Fibroblast of lung (primary cell): ENCODE data around the gene ASTN1. TPM values are rescaled to one million over a fixed set of nuclear protein-coding genes. Genes with fewer than 3 reads are reported as not detected.
A peak's percentile ranks its signal among the peaks of the same experiment; 100 is the strongest.

ENCODE experiments used
- DNase-seq, 2 donors: peaks; one replicate each; pipeline versions ENCODE4 v3.0.0 to v3.0.0-alpha.2; 2010; ENCODE audit warnings: low read depth in 2 of 2
- H2AFZ ChIP-seq: 2 replicates; pipeline ENCODE4 v1.5.1; 2012; ENCODE audit warnings: low read length, control low read depth, inconsistent platforms
- H3K27ac ChIP-seq: 2 replicates; pipeline ENCODE4 v1.5.1; 2011; ENCODE audit warnings: low read length, control low read depth; ENCODE audit not compliant: insufficient read depth
- H3K27me3 ChIP-seq: 2 replicates; pipeline ENCODE4 v1.5.1; 2011; ENCODE audit warnings: mild to moderate bottlenecking, low read length; ENCODE audit not compliant: control insufficient read depth, insufficient read depth
- H3K36me3 ChIP-seq: 2 replicates; pipeline ENCODE4 v1.5.1; 2011; ENCODE audit warnings: low read length; ENCODE audit not compliant: control insufficient read depth, insufficient read depth
- H3K4me1 ChIP-seq: 2 replicates; pipeline ENCODE4 v1.5.1; 2011; ENCODE audit warnings: low read length; ENCODE audit not compliant: control insufficient read depth, insufficient read depth; ENCODE audit errors: extremely low read depth
- H3K4me2 ChIP-seq: 2 replicates; pipeline ENCODE4 v1.5.1; 2011; ENCODE audit warnings: low read length, control low read depth; ENCODE audit not compliant: insufficient read depth; ENCODE audit errors: extremely low read depth
- H3K4me3 ChIP-seq, 4 experiments: fragments of 200-600 bp in 1 of 4; sonication (generic) in 1 of 4; replicated peaks in 1 of 4; 2 replicates each; pipeline ENCODE4 v1.5.1; 2011 to 2016; ENCODE audit warnings: low read length in 4 of 4, low read depth in 3 of 4, mild to moderate bottlenecking in 3 of 4, control low read depth in 2 of 4, inconsistent platforms in 1 of 4, mixed read lengths in 1 of 4; ENCODE audit not compliant: insufficient read depth in 1 of 4; ENCODE audit errors: control extremely low read depth in 1 of 4
- H3K79me2 ChIP-seq: 2 replicates; pipeline ENCODE4 v1.5.1; 2012; ENCODE audit warnings: mild to moderate bottlenecking, low read length, inconsistent platforms; ENCODE audit not compliant: control insufficient read depth, insufficient read depth
- H3K9ac ChIP-seq: 2 replicates; pipeline ENCODE4 v1.5.1; 2011; ENCODE audit warnings: mild to moderate bottlenecking, low read length, control low read depth; ENCODE audit not compliant: insufficient read depth
- H3K9me3 ChIP-seq: 2 replicates; pipeline ENCODE4 v1.5.1; 2012; ENCODE audit warnings: low read depth, low read length; ENCODE audit not compliant: control insufficient read depth, insufficient read depth
- H4K20me1 ChIP-seq: 2 replicates; pipeline ENCODE4 v1.5.1; 2011; ENCODE audit warnings: low read length; ENCODE audit not compliant: control insufficient read depth, insufficient read depth; ENCODE audit errors: extremely low read depth
- CTCF ChIP-seq, 2 donors: IDR thresholded peaks in 1 of 2; conservative IDR thresholded peaks in 1 of 2; 1 replicate in 1 of 2; 2 replicates in 1 of 2; pipeline ENCODE4 v1.5.1; 2011 to 2012; ENCODE audit warnings: low read length in 2 of 2, control low read depth in 1 of 2, inconsistent platforms in 1 of 2, low read depth in 1 of 2, mild to moderate bottlenecking in 1 of 2
- EZH2 ChIP-seq: IDR thresholded peaks from 2 replicates; pipeline ENCODE4 v1.5.1; 2012; ENCODE audit warnings: low read length, control low read depth, mild to moderate bottlenecking; ENCODE audit errors: missing control alignments
- polyA plus RNA-seq, 2 donors: library from polyadenylated mRNA; depleted of rRNA in 1 of 2; stranded (reverse) in 1 of 2; unstranded in 1 of 2; fragments of >200 nt; gene quantifications; 2 replicates each; pipeline ENCODE4 v1.2.1, GENCODE V29; 2011 to 2012; ENCODE audit warnings: missing spikeins in 1 of 2
- total RNA-seq: library from RNA; depleted of rRNA; stranded (reverse); fragments of >200 nt; gene quantifications from 2 replicates; pipeline ENCODE4 v1.2.1, GENCODE V29; 2014

The ASTN1 gene
- total and polyA plus RNA-seq, 2 donors (not counting 1 experiment from before 2014, with no cell fraction given) = 0.06 to 0.17 TPM

- Histone ChIP-seq H3K27ac (no peak overlapping the region), H4K20me1 (no peaks in the 10 kb centered on the region), H3K79me2 (no peaks in the 10 kb centered on the region), H3K4me1 (no peaks in the 10 kb centered on the region), H2AFZ (no peak overlapping the region), H3K9ac (no peak overlapping the region), H3K9me3 (no peaks in the 10 kb centered on the region), H3K27me3 (no peaks in the 10 kb centered on the region), H3K4me3 (no peak overlapping the region), H3K4me2 (no peak overlapping the region), H3K36me3 (no peaks in the 10 kb centered on the region)
- DNase-seq = peak in 1 of 2 donors; percentile 50
- TF ChIP-seq CTCF (conservative IDR thresholded peaks at IDR 0.05 in 1 of 2, IDR thresholded peaks at IDR 0.05 in 1 of 2; ENCODE audit: low read depth in 1 of 2, low read length in 2 of 2) = no peak
Measured at GRCh38 chr1:176866011-176866714, 298.3 kb downstream of the ASTN1 start.

GRCh38 chr1:176864211-176864610 is 300.3 kb downstream of the ASTN1 start:
- Histone ChIP-seq H3K4me1 (no peaks in the 10 kb centered on the region), H3K9me3 (no peaks in the 10 kb centered on the region), H3K4me3 (no peak overlapping the region), H3K4me2 (no peak overlapping the region), H4K20me1 (no peaks in the 10 kb centered on the region), H2AFZ (no peak overlapping the region), H3K79me2 (no peaks in the 10 kb centered on the region), H3K9ac (no peak overlapping the region), H3K36me3 (no peaks in the 10 kb centered on the region), H3K27me3 (no peaks in the 10 kb centered on the region), H3K27ac (no peak overlapping the region)
- no peak for DNase-seq
- TF ChIP-seq EZH2 = no peak
- no peak for TF ChIP-seq CTCF (conservative IDR thresholded peaks at IDR 0.05 in 1 of 2, IDR thresholded peaks at IDR 0.05 in 1 of 2; ENCODE audit: low read depth in 1 of 2, low read length in 2 of 2)

GRCh38 chr1:176863613-176864012 is 300.9 kb downstream of the ASTN1 start:
- TF ChIP-seq EZH2 (no peak), CTCF (conservative IDR thresholded peaks at IDR 0.05 in 1 of 2, IDR thresholded peaks at IDR 0.05 in 1 of 2; ENCODE audit: low read depth in 1 of 2, low read length in 2 of 2) (no peak)
- no peaks in the 10 kb centered on the region for H3K9me3 ChIP-seq
- H4K20me1 ChIP-seq = no peaks in the 10 kb centered on the region
- no peak overlapping the region for H3K4me2 ChIP-seq
- no peaks in the 10 kb centered on the region for H3K27me3 ChIP-seq
- no peak for DNase-seq
- no peak overlapping the region for H3K4me3 ChIP-seq
- H3K36me3 ChIP-seq = no peaks in the 10 kb centered on the region
- no peak overlapping the region for H2AFZ ChIP-seq
- no peaks in the 10 kb centered on the region for H3K4me1 ChIP-seq
- H3K79me2 ChIP-seq = no peaks in the 10 kb centered on the region
- H3K27ac ChIP-seq = no peak overlapping the region
- no peak overlapping the region for H3K9ac ChIP-seq
